ENCODE measurements around the gene SLC25A42. TPM values are rescaled to one million over a fixed set of nuclear protein-coding genes. Genes with fewer than 3 reads are reported as not detected.
A peak's percentile ranks its signal among the peaks of the same experiment; 100 is the strongest.

The SLC25A42 gene
- total and polyA plus RNA-seq, 2 of the 13 experiments (the other 11 are each of a cell fraction or from before 2014, with no cell fraction given) = 12.8 to 18.3 TPM

DNA sequence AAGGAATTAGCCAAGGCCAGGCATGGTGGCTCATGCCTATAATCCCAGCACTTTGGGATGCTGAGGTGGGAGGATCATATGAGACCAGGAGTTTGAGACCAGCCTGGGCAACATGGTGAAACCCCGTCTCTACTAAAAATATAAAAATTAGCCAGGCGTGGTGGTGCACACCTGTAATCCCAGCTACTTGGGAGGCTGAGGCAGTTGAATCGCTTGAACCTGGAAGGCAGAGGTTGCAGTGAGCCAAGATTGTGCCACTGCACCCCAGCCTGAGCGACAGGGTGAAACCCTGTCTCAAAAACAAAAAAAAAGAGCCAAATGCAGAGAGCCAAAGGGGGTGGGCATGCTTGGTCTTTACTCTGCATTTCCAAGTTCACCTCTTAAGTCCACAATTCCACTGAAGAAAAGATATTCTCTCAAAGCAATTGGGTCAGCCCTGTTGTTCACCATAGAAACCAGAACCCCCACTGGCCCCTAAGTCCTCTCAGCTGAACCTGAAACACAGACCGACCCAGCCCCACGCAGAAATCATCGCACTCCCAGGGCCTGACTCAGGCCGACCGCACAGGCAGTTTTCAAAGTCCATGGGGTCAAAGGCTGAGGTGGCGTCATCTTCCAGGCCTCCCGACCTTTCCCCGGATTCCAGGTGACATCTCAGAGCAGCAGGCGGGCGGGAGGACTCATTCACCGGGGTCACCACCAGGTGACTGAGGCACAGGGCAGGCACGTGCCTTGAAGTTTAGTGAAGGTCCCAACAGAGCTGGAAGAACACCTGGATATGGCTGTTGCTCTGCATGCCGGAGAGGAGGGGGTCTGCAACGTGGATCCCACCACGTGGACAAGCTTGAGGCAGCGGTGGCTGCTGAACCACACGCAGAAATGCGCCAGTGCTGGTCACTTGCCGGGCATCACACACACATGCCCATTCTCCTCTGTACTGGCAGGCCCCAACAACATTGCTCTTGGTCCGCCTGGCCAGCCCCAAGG is 33.1 kb downstream of the SLC25A42 start (continued):
- TF ChIP-seq ZNF101 (CRISPR knock-in tag; IDR thresholded peaks at IDR 0.05; ENCODE audit: borderline replicate concordance, low read depth) (no peak), PHF8 (CRISPR knock-in tag; IDR thresholded peaks at IDR 0.05) (peak; percentile 49), ZNF891 (CRISPR knock-in tag; IDR thresholded peaks at IDR 0.05) (peak; percentile 53), ZSCAN9 (CRISPR knock-in tag; IDR thresholded peaks at IDR 0.05; ENCODE audit: borderline replicate concordance) (peak; percentile 77; the same call in 1 of the 2 replicates), ZNF788 (CRISPR knock-in tag; IDR thresholded peaks at IDR 0.05; ENCODE audit: borderline replicate concordance) (peak; percentile 97), ZNF274 (CRISPR knock-in tag; IDR thresholded peaks at IDR 0.05) (peak; percentile 57; the same call in 1 of the 2 replicates), CEBPG (CRISPR knock-in tag; IDR thresholded peaks at IDR 0.05) (peak; percentile 86), ZNF331 (CRISPR knock-in tag; IDR thresholded peaks at IDR 0.05) (peak; percentile 91), POLR2AphosphoS5 (IDR thresholded peaks at IDR 0.05; ENCODE audit: low read depth, low read length) (0 out of 2 replicates have a peak, but pooled peaks have one; percentile 26), CHCHD3 (CRISPR knock-in tag; IDR thresholded peaks at IDR 0.05) (no peak), MAFF (IDR thresholded peaks at IDR 0.05; ENCODE audit: low read depth, low read length) (peak; percentile 69), FOSL1 (CRISPR knock-in tag; IDR thresholded peaks at IDR 0.05; ENCODE audit: borderline replicate concordance) (peak; percentile 75), ZNF878 (CRISPR knock-in tag; IDR thresholded peaks at IDR 0.05) (peak; percentile 77), HOXA3 (CRISPR knock-in tag; IDR thresholded peaks at IDR 0.05) (peak; percentile 96)
- TF ChIP-seq, protein P1, sequence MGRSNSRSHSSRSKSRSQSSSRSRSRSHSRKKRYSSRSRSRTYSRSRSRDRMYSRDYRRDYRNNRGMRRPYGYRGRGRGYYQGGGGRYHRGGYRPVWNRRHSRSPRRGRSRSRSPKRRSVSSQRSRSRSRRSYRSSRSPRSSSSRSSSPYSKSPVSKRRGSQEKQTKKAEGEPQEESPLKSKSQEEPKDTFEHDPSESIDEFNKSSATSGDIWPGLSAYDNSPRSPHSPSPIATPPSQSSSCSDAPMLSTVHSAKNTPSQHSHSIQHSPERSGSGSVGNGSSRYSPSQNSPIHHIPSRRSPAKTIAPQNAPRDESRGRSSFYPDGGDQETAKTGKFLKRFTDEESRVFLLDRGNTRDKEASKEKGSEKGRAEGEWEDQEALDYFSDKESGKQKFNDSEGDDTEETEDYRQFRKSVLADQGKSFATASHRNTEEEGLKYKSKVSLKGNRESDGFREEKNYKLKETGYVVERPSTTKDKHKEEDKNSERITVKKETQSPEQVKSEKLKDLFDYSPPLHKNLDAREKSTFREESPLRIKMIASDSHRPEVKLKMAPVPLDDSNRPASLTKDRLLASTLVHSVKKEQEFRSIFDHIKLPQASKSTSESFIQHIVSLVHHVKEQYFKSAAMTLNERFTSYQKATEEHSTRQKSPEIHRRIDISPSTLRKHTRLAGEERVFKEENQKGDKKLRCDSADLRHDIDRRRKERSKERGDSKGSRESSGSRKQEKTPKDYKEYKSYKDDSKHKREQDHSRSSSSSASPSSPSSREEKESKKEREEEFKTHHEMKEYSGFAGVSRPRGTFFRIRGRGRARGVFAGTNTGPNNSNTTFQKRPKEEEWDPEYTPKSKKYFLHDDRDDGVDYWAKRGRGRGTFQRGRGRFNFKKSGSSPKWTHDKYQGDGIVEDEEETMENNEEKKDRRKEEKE (IDR thresholded peaks at IDR 0.05) = no peak
- TF ChIP-seq, protein P2, sequence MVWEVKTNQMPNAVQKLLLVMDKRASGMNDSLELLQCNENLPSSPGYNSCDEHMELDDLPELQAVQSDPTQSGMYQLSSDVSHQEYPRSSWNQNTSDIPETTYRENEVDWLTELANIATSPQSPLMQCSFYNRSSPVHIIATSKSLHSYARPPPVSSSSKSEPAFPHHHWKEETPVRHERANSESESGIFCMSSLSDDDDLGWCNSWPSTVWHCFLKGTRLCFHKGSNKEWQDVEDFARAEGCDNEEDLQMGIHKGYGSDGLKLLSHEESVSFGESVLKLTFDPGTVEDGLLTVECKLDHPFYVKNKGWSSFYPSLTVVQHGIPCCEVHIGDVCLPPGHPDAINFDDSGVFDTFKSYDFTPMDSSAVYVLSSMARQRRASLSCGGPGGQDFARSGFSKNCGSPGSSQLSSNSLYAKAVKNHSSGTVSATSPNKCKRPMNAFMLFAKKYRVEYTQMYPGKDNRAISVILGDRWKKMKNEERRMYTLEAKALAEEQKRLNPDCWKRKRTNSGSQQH (CRISPR knock-in tag; IDR thresholded peaks at IDR 0.05; ENCODE audit: low read depth) = no peak
- TF ChIP-seq, protein P3, sequence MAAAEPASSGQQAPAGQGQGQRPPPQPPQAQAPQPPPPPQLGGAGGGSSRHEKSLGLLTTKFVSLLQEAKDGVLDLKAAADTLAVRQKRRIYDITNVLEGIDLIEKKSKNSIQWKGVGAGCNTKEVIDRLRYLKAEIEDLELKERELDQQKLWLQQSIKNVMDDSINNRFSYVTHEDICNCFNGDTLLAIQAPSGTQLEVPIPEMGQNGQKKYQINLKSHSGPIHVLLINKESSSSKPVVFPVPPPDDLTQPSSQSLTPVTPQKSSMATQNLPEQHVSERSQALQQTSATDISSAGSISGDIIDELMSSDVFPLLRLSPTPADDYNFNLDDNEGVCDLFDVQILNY (CRISPR knock-in tag; conservative IDR thresholded peaks at IDR 0.05) = no peak
- TF ChIP-seq, protein P4, sequence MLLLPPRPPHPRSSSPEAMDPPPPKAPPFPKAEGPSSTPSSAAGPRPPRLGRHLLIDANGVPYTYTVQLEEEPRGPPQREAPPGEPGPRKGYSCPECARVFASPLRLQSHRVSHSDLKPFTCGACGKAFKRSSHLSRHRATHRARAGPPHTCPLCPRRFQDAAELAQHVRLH (CRISPR knock-in tag; IDR thresholded peaks at IDR 0.05; ENCODE audit: borderline replicate concordance, low read depth) = peak; percentile 92
- TF ChIP-seq, protein P5, sequence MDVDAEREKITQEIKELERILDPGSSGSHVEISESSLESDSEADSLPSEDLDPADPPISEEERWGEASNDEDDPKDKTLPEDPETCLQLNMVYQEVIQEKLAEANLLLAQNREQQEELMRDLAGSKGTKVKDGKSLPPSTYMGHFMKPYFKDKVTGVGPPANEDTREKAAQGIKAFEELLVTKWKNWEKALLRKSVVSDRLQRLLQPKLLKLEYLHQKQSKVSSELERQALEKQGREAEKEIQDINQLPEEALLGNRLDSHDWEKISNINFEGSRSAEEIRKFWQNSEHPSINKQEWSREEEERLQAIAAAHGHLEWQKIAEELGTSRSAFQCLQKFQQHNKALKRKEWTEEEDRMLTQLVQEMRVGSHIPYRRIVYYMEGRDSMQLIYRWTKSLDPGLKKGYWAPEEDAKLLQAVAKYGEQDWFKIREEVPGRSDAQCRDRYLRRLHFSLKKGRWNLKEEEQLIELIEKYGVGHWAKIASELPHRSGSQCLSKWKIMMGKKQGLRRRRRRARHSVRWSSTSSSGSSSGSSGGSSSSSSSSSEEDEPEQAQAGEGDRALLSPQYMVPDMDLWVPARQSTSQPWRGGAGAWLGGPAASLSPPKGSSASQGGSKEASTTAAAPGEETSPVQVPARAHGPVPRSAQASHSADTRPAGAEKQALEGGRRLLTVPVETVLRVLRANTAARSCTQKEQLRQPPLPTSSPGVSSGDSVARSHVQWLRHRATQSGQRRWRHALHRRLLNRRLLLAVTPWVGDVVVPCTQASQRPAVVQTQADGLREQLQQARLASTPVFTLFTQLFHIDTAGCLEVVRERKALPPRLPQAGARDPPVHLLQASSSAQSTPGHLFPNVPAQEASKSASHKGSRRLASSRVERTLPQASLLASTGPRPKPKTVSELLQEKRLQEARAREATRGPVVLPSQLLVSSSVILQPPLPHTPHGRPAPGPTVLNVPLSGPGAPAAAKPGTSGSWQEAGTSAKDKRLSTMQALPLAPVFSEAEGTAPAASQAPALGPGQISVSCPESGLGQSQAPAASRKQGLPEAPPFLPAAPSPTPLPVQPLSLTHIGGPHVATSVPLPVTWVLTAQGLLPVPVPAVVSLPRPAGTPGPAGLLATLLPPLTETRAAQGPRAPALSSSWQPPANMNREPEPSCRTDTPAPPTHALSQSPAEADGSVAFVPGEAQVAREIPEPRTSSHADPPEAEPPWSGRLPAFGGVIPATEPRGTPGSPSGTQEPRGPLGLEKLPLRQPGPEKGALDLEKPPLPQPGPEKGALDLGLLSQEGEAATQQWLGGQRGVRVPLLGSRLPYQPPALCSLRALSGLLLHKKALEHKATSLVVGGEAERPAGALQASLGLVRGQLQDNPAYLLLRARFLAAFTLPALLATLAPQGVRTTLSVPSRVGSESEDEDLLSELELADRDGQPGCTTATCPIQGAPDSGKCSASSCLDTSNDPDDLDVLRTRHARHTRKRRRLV (CRISPR knock-in tag; IDR thresholded peaks at IDR 0.05) = no peak

Measured in HepG2 (cell line).